ENCODE measurements around the gene PDE9A.

PDE9A gene

DNA sequence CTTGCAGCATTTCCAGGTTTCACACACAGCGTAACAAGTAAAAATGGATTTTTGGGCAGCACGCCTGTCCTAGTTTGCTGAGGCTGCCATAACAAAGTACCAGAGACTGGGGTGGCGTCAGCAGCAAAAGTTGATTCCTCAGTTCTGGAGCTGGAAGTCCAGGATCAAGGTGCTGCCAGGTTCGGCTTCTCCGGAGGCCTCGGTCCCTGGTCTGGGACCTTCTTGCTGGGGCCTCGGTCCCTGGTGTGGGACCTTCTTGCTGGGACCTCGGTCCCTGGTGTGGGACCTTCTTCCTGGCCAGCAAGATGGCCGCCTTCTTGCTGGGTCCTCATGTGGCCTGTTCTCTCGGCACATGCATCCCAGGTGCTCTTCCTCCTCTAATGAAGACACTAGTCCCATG lies 104.0 kb downstream of the PDE9A start:
- TF ChIP-seq SIN3A (IDR thresholded peaks at IDR 0.05; ENCODE audit: borderline replicate concordance, insufficient read depth, low read length) (no peak), FOXP2 (optimal IDR thresholded peaks at IDR 0.05; ENCODE audit: borderline replicate concordance, extremely low read depth, extremely low read length, insufficient read depth) (no peak), POLR2AphosphoS5 (IDR thresholded peaks at IDR 0.05; ENCODE audit: low read depth, low read length) (no peak), TAF1 (IDR thresholded peaks at IDR 0.05; ENCODE audit: borderline replicate concordance, insufficient read depth, low read length) (no peak)
- TF ChIP-seq, protein P1, sequence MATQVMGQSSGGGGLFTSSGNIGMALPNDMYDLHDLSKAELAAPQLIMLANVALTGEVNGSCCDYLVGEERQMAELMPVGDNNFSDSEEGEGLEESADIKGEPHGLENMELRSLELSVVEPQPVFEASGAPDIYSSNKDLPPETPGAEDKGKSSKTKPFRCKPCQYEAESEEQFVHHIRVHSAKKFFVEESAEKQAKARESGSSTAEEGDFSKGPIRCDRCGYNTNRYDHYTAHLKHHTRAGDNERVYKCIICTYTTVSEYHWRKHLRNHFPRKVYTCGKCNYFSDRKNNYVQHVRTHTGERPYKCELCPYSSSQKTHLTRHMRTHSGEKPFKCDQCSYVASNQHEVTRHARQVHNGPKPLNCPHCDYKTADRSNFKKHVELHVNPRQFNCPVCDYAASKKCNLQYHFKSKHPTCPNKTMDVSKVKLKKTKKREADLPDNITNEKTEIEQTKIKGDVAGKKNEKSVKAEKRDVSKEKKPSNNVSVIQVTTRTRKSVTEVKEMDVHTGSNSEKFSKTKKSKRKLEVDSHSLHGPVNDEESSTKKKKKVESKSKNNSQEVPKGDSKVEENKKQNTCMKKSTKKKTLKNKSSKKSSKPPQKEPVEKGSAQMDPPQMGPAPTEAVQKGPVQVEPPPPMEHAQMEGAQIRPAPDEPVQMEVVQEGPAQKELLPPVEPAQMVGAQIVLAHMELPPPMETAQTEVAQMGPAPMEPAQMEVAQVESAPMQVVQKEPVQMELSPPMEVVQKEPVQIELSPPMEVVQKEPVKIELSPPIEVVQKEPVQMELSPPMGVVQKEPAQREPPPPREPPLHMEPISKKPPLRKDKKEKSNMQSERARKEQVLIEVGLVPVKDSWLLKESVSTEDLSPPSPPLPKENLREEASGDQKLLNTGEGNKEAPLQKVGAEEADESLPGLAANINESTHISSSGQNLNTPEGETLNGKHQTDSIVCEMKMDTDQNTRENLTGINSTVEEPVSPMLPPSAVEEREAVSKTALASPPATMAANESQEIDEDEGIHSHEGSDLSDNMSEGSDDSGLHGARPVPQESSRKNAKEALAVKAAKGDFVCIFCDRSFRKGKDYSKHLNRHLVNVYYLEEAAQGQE (IDR thresholded peaks at IDR 0.05; ENCODE audit: insufficient read depth in 1 of 2, low read depth in 2 of 2, low read length in 2 of 2) = no peak

DNA sequence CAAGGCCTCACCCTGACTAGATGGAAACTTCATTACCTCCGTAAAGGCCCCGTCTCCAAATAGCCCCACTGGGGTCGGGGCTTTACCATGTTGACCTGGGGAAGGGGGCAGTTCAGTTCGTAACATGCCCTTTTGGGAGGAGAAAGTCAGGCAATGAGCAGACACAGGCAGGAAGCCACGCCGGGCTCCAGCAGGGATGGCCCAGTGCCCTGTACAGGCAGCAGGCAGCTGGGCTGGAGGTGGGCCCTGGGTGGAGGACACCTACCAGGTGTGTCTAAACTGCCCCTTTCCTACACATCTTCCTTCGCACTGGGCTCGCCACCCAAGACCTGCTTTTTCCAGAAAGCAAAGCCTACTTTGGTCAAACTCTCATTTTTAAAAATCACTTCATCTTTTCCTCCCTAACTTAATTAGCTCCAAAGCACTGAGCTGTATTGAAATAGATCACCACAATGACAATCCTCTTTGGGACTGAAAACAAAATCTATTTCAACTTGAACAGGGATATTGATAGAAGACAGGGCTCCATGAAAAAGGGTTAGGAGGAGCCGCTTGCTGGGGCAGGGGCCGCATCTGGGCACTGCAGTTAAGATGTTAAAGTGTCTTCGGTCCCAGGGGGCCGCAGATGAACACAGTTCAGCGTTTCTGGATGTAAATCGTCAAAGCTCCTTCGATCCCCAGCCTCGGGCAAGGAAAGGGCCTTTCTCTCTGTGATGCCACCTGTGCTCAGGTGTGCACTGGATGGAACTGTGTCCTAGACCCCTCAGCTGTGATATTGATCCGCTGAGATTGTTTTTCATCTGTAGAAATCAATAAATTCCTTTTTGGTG lies 104.6 kb downstream of the PDE9A start:
- TF ChIP-seq POLR2AphosphoS5 (IDR thresholded peaks at IDR 0.05; ENCODE audit: low read depth, low read length) = no peak
- TF ChIP-seq FOXP2 (optimal IDR thresholded peaks at IDR 0.05; ENCODE audit: borderline replicate concordance, extremely low read depth, extremely low read length, insufficient read depth) = no peak

DNA sequence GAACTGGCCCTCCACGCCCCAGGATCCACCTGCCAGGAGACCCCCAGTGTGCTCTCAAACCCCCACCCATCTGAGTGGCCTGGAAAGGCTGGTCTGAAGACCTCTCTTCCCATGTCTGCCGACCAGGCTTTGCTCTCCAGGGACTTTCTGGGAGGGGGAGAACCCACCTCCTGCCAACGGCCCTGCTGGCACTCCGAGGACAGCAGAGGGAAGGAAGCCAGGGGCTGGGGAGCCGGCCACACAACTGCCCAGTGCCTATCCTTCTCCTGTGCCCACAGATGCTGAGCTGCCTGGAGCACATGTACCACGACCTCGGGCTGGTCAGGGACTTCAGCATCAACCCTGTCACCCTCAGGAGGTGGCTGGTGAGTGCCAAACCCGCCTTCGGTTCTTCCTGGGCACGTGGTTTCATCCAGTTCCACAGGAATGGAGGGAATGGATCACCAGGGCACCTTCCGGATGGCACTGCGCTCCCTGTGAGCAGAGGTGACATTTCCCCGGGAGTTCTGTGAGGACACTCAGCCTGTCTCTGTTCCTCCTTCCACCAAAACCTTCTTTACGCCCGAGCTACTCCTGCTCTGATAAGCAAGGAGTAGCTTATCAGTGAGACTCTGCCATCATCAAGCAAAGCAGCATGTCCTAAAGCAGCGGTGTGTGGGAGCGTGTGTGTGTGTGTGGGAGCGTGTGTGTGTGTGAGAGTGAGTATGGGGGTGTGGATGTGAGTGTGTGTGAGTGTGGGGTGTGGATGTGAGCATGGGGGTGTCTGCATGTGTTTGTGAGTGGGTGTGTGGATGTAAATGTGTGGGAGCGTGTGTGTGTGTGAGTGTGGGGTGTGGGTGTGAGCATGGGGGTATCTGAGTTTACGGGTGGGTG lies 105.5 kb downstream of the PDE9A start:
- no peak for TF ChIP-seq POLR2AphosphoS5 (IDR thresholded peaks at IDR 0.05; ENCODE audit: low read depth, low read length)
- no peak for TF ChIP-seq FOXP2 (optimal IDR thresholded peaks at IDR 0.05; ENCODE audit: borderline replicate concordance, extremely low read depth, extremely low read length, insufficient read depth)
- TF ChIP-seq, protein P1 (IDR thresholded peaks at IDR 0.05; ENCODE audit: insufficient read depth in 1 of 2, low read depth in 2 of 2, low read length in 2 of 2) = no peak
- no peak for TF ChIP-seq SIN3A (IDR thresholded peaks at IDR 0.05; ENCODE audit: borderline replicate concordance, insufficient read depth, low read length)
- TF ChIP-seq TAF1 (IDR thresholded peaks at IDR 0.05; ENCODE audit: borderline replicate concordance, insufficient read depth, low read length) = no peak

DNA sequence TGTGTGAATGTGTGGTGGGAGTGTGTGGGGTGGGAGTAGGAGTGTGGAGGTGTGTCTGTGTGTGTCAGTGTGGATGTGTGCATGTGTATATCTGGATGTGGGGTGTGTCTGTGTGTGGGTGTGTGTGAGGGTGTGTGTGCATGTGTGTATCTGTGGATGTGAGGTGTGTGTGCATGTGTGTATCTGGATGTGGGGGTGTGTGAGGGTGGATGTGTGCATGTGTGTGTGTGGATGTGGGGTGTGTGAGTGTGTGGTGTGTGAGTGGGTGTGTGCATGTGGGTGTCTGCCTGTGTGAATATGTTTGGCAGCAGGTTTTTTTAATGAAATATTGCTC lies 106.1 kb downstream of the PDE9A start:
- TF ChIP-seq, protein P1 (IDR thresholded peaks at IDR 0.05; ENCODE audit: insufficient read depth in 1 of 2, low read depth in 2 of 2, low read length in 2 of 2) = no peak
- TF ChIP-seq TAF1 (IDR thresholded peaks at IDR 0.05; ENCODE audit: borderline replicate concordance, insufficient read depth, low read length) (no peak), FOXP2 (optimal IDR thresholded peaks at IDR 0.05; ENCODE audit: borderline replicate concordance, extremely low read depth, extremely low read length, insufficient read depth) (no peak), SIN3A (IDR thresholded peaks at IDR 0.05; ENCODE audit: borderline replicate concordance, insufficient read depth, low read length) (no peak), POLR2AphosphoS5 (IDR thresholded peaks at IDR 0.05; ENCODE audit: low read depth, low read length) (no peak)

DNA sequence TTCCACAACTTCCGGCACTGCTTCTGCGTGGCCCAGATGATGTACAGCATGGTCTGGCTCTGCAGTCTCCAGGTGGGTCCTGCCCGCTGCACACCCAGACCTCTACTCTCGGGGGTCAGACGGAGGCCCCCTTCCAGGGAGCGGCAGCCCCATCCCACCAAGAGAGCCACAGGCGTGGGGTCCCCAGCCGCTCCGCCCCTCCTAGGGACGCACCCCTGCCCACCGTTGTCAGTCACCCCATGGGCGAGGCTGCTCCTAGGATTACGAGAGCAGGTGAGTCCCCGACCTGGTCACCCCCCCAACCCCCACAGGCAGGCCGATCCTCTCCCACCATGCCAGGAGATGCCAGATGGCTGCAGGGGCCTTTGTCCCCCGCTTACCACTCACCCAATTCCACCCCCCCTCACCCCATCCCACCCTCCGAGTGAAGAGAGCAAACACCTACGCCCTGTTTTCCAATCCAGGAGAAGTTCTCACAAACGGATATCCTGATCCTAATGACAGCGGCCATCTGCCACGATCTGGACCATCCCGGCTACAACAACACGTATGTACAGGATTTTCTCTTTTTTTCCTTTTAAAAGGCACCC lies 107.0 kb downstream of the PDE9A start:
- TF ChIP-seq POLR2AphosphoS5 (IDR thresholded peaks at IDR 0.05; ENCODE audit: low read depth, low read length) = no peak
- TF ChIP-seq FOXP2 (optimal IDR thresholded peaks at IDR 0.05; ENCODE audit: borderline replicate concordance, extremely low read depth, extremely low read length, insufficient read depth) = no peak
- TF ChIP-seq TAF1 (IDR thresholded peaks at IDR 0.05; ENCODE audit: borderline replicate concordance, insufficient read depth, low read length) = no peak
- TF ChIP-seq SIN3A (IDR thresholded peaks at IDR 0.05; ENCODE audit: borderline replicate concordance, insufficient read depth, low read length) = no peak
- TF ChIP-seq, protein P1 (IDR thresholded peaks at IDR 0.05; ENCODE audit: insufficient read depth in 1 of 2, low read depth in 2 of 2, low read length in 2 of 2) = no peak
